AG10803 (cell line): ENCODE data around the gene COL4A1.

ENCODE experiments used
- DNase-seq: peaks from one replicate; pipeline ENCODE4 v3.0.0; 2010; ENCODE audit warnings: low read depth
- H3K4me3 ChIP-seq: 2 replicates; pipeline ENCODE4 v1.5.1; 2011; ENCODE audit warnings: mild to moderate bottlenecking, low read length, control low read depth
- CTCF ChIP-seq: conservative IDR thresholded peaks from 2 replicates; pipeline ENCODE4 v1.5.1; 2011; ENCODE audit warnings: mild to moderate bottlenecking, low read length, control low read depth, inconsistent platforms

Gene COL4A1

GRCh38 chr13:110336681-110337080 is 29.7 kb upstream of the COL4A1 start:
- no peak overlapping the region for H3K4me3 ChIP-seq
- no peak for DNase-seq
- no peak for TF ChIP-seq CTCF

GRCh38 chr13:110336108-110336507 is 29.2 kb upstream of the COL4A1 start:
- DNase-seq: no peak
- no peak overlapping the region for H3K4me3 ChIP-seq
- no peak for TF ChIP-seq CTCF

- DNase-seq: no peak
- H3K4me3 ChIP-seq: no peak overlapping the region
- no peak for TF ChIP-seq CTCF
Observed at GRCh38 chr13:110334841-110335490, 28.0 kb upstream of the COL4A1 start.

- DNase-seq: peak; percentile 73
Observed at GRCh38 chr13:110334256-110334655, 27.3 kb upstream of the COL4A1 start.

GRCh38 chr13:110333837-110334236 is 26.9 kb upstream of the COL4A1 start:
- TF ChIP-seq CTCF: no peak
- no peak overlapping the region for H3K4me3 ChIP-seq
- DNase-seq: no peak

More at GRCh38 chr13:110334256-110334655, 27.3 kb upstream of the COL4A1 start:
- H3K4me3 ChIP-seq: no peak overlapping the region
- TF ChIP-seq CTCF: no peak

GRCh38 chr13:110332750-110333149 is 25.8 kb upstream of the COL4A1 start:
- DNase-seq: no peak
- TF ChIP-seq CTCF: no peak
- no peak overlapping the region for H3K4me3 ChIP-seq

- no peak overlapping the region for H3K4me3 ChIP-seq
- no peak for TF ChIP-seq CTCF
- DNase-seq: peak; percentile 75
Observed at GRCh38 chr13:110331362-110331761, 24.4 kb upstream of the COL4A1 start.
